ENCODE data around the gene CDSN.
"Not testable (repeated sequence)": the region's sequence is repeated elsewhere in the genome, so short reads cannot be mapped to it uniquely, and the experiment has no call there.

CDSN gene

GRCh38 chr6:31120151-31120915 lies at the start of gene CDSN:
TSS of gene CDSN (minus strand) at chr6:31120446. CDS start at chr6:31120419, 27 bp downstream.
- no peak for DNase-seq

DNA sequence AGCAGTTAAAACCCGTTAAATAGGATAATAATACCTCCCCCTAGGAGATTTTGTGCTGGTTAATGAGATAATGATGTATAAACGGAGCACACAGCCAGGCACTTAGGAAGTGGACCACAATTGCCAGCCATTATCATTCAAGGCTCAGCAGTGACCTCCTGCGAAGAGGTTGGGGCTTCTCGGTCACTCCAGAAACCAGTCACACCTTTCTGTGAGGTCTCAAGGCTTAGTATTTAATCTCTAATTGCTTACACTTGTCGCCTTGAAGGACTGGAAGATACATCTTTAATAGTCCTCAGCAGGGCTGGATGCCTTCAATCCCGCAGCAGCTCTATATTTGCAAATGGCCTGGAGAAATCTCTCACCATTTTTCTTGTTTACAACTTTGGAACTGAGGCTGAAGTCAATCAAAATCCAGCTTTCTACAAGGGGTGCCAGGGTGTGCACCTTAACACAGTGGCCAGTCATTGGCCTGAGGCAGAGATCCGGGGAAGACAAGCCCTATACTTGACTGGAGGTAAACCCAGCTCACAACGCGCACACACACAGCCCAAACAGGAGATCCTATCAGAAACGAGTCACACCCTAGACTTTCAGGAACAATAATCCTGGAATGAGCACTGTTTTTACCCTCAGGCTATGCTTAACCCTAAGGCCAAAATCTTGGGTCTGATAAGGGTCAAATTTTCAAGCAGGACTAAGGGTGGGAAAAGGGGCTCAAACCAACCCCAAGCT lies 49.0 kb upstream of the CDSN start:
- no peak for DNase-seq

GRCh38 chr6:31168606-31169005 lies 48.4 kb upstream of the CDSN start:
- no peak for DNase-seq

- no peak for DNase-seq
Observed at GRCh38 chr6:31165986-31166385, 45.7 kb upstream of the CDSN start.

DNA sequence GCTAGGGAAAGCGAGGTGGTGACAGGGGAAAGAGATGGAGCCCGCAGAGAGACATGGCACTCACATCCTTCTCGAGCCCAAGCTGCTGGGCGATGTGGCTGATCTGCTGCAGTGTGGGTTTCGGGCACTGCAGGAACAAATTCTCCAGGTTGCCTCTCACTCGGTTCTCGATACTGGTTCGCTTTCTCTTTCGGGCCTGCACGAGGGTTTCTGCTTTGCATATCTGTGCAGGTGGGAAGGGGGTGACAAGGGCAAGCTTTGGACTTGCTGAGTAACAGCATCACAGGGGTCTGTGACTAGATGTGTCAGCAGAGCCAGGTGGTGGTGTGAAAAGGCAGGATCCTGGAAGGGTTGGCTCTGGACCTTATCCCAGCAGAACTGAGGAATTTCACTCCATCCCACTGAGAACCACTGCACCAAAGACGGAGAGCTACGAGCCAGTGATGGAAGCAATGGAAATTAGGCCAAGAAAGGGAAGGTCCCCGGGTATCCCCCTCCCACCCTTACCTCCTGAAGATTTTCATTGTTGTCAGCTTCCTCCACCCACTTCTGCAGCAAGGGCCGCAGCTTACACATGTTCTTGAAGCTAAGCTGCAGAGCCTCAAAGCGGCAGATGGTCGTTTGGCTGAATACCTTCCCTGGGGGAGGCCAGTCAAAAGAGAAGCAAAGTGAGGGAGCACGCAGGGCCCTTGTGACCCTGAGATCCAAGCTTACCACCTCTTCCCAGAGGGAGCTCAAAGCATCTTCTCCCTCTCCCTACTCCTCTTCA lies 45.0 kb upstream of the CDSN start:
- not testable (repeated sequence) for DNase-seq

DNA sequence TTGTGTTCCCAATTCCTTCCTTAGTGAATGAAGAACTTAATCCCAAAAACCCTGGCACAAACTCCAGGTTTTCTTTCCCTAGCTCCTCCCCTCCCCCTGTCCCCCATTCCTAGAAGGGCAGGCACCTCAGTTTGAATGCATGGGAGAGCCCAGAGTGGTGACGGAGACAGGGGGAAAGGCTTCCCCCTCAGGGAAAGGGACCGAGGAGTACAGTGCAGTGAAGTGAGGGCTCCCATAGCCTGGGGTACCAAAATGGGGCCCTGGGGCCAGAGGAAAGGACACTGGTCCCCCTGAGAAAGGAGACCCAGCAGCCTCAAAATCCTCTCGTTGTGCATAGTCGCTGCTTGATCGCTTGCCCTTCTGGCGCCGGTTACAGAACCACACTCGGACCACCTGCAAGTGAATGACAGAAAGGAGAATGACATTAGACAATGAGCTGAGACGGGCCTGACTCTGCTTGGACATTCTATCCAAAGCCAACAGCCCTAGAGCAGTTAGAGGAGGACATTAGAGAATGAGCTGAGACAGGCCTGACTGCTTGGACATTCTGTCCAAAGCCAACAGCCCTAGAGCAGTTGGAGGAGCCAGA lies 44.3 kb upstream of the CDSN start:
- not testable (repeated sequence) for DNase-seq

GRCh38 chr6:31163922-31164321 lies 43.7 kb upstream of the CDSN start:
- DNase-seq, result no peak

DNA sequence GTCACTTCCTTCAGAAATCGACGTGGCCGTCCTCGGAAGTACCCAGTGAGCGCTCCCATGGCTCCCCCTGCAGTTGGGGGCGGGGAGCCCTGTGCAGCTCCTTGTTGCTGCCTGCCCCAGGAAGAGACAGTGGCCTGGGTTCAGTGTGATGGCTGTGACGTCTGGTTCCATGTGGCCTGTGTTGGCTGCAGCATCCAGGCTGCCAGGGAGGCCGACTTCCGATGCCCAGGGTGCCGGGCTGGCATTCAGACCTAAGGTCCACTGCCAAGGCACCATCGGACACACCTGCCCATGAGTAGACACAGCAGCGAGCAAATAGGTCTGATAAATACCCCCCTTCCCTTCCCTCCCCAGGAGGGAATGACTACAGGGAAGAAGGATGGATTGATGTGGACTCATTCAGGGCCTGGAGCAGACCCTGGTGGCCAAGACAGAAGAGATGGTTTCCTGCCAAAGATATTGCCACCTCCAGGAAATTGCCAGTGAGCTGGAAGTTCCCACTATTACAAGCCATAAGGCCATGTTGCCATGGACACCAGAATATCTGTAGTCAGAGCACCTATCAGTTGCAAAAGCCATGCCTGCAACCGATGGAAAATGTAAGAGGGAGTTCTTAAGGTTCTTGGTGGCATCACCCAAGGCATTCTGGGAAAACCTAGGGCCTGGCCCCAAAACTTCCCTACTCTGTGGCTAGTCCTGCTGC lies 42.4 kb upstream of the CDSN start:
- no peak for DNase-seq

- no peak for DNase-seq
Observed at GRCh38 chr6:31161216-31162126, 41.2 kb upstream of the CDSN start.

- DNase-seq, result no peak
Observed at GRCh38 chr6:31158863-31159855, 38.9 kb upstream of the CDSN start.

DNA sequence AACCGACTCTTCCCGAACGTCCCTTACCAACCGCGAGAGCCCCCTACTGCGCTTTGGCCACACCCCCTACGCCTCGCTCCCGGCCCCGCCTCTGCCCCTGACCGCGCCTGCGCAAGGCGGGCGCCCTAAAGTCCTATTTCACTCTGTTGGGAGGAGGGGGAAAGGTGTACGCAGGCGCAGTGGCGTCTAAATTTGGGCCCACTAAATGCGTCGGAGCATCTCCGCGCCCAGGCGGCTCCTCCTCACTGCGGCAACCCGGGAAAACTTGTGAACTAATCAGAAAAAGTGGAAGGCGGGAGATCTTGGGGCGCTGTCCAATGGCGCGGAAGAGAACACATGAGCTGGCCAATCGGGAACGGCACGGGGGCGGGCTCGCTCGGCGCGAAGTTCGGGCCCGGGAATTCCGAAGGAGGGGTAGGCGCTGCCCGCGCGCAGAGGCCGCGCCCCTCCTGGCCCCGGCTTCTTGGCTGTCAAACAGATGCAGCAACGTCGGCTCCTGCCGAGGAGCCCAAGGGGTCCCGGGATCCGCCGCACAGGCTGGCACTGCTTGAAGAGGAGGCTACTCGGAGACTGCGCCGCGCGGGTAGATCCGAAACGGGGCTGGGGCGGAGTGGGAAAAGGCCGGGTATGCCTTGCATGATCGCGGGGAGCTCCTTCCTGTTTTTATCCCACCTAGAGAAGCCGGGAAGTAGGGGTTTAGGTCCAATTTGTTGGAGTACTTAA lies 38.1 kb upstream of the CDSN start, which contains the start of gene TCF19:
Gene TCF19 (plus strand): TSS at position 450 of the 723 bp plus-strand sequence. CDS start 881 bp downstream, outside the sequence.
- peak; percentile 98 for DNase-seq

- no peak for DNase-seq
Observed at GRCh38 chr6:31157513-31158139, 37.4 kb upstream of the CDSN start, which contains the start of gene CCHCR1. TSS of gene CCHCR1 (minus strand) at chr6:31157802. CDS start at chr6:31157600, 202 bp downstream.

GRCh38 chr6:31156641-31157040 lies 36.4 kb upstream of the CDSN start:
- no peak for DNase-seq

DNA sequence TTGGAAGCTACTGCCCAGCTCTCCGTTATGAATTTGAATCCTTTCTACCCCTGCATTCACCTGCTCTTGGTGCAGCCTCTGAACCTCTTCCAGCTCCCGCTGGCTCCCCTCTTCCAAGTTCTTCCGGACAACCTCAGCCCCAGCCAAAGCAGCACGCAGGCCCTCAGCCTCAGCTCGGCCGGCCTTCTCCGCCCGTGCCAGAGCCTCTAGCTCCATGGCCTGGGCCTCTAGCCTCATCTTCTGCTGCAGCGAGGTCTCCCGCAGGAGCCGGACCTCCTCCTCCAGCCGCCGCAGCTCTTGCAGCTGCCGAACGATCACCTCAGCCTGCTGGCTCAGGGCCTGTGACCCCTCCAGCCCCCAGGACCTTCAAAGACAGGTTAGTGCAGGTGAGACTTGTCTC lies 34.2 kb upstream of the CDSN start:
- DNase-seq, result no peak

DNA sequence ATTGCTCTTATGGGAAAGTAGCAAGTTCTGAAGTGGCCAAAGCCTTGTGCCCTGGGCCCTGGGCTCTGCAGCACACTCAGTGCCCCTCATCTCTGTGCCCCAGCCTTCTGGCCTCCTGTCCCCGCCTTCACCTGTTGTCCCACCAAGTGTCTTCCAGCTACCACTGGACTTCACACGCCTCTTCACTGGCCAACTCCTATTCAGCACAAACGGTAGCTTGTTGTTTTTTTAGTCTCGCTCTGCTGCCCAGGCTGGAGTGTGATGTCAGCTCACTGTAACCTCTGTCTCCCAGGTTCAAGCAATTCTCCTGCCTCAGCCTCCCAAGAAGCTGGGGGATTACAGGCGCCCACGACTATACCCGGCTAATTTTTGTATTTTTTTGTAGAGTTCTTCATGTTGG lies 32.5 kb upstream of the CDSN start:
- DNase-seq, result no peak

DNA sequence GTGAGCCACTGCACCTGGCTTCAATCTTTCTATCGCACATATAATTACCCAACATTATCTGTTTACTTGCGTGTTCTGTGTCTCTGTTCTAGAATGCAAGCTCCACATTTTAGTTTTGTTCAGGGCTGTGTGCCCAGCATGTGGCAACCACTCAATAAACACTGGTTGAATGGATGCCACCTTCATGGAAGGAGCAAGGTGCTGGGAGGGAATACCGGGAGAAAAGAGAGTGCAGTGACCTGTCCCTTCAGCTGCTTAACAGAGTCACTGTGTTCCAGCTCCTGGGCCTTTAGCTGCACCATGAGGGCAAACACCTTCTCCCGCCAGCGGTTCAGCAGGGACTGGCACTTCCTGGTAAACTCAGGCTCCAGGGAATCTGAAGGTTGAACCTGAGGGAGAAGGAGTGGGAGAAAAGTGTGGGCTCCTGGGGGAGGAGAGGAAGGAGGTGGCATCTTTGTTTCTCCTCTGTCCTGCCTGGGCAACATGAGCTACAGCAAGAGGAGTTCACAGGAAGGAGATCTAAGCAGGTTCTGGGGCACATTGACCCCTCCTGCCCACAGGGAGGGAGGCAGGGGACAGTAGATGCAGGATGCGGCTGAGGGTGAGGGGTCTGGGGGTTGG lies 29.7 kb upstream of the CDSN start:
- DNase-seq, result no peak

- DNase-seq, result no peak
Observed at GRCh38 chr6:31145386-31145785, 25.1 kb upstream of the CDSN start.

DNA sequence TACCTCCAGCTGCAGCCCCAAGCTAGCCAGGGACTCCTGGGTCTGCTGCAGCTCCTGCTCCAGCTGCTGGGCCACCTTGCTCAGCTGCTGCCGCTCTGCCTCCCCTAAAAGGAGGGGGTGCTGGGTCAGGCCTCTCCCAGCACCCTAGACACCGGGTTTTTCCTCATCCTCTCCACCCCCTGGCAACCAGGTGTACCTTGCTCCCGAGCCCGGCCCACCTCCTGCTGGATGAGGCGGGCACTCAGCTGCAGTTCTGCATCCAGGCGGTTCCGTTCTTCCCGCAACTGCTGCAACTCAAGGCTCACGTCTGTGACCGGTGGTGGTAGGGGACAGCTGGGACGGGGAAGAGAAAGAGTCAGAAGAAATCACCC lies 24.7 kb upstream of the CDSN start:
- no peak for DNase-seq

Measured in NCI-H2171 (cell line).